ENCODE measurements around the gene NIP7. TPM values are rescaled to one million over a fixed set of nuclear protein-coding genes. Genes with fewer than 3 reads are reported as not detected.

Gene NIP7
- total and polyA plus RNA-seq, 2 of the 8 experiments (the other 6 are each of a cell fraction or from before 2014, with no cell fraction given): 14.5 to 52.2 TPM

DNA sequence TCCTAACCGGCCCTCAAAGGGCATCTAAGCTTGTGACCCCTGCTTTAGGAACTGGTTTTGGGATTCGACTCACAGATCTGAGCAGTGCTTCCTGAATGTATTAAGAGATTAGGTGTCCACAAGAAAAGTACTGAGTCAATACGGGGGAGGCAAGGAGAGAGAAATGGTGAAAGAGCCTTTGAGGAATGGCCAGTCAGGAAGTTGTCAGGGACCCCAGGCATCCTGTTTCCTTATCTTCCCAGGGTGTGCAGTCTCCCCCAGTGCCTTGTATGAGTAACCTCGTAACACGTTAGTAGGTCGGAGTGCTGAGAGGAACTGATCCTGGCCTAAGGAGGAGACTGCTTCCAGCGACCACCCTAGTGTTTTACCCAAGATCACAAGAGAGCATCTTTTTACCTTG is 28.4 kb downstream of the NIP7 start:
- Histone ChIP-seq H4K20me1 (replicated peaks in 1 of 2; ENCODE audit: control insufficient read depth in 1 of 2, insufficient read depth in 2 of 2, low read length in 2 of 2) (peaks cover 0 to 4% of the 10 kb centered on the region in 2 experiments), H3K23me2 (ENCODE audit: low read depth, low read length) (no peaks in the 10 kb centered on the region), H3K14ac (ENCODE audit: insufficient read length) (no peak overlapping the region), H3K4ac (replicated peaks; ENCODE audit: insufficient read length, low read depth, low read length) (no peak overlapping the region), H3K23ac (ENCODE audit: insufficient read length) (no peak overlapping the region), H4K91ac (replicated peaks; ENCODE audit: insufficient read length, low read length) (no peak overlapping the region), H2BK12ac (ENCODE audit: low read depth, low read length) (no peak overlapping the region), H3K36me3 (ENCODE audit: control insufficient read depth in 2 of 4, insufficient read depth in 4 of 4, low read length in 3 of 4) (peaks cover 13 to 60% (median 46%) of the 10 kb centered on the region in 4 experiments), H3K27me3 (replicated peaks in 1 of 4; ENCODE audit: control insufficient read depth in 3 of 4, extremely low read depth in 1 of 4, insufficient read depth in 3 of 4, low read length in 3 of 4) (no peaks in the 10 kb centered on the region), H3K27ac (ENCODE audit: low read depth, low read length) (no peak overlapping the region), H3K4me1 (replicated peaks in 1 of 4; ENCODE audit: control insufficient read depth in 3 of 4, insufficient read depth in 4 of 4, low read length in 3 of 4) (no peaks in the 10 kb centered on the region), H4K8ac (ENCODE audit: extremely low read depth, insufficient read depth, low read length) (no peak overlapping the region), H3K9me3 (ENCODE audit: insufficient read depth in 2 of 2, low read depth in 1 of 2, low read length in 1 of 2) (no peaks in the 10 kb centered on the region), H2BK15ac (ENCODE audit: low read length) (no peak overlapping the region), H3K4me2 (ENCODE audit: insufficient read depth in 1 of 2, low read depth in 2 of 2, low read length in 2 of 2) (no peak overlapping the region), H3K79me2 (ENCODE audit: control insufficient read depth in 1 of 2, insufficient read depth in 2 of 2, low read length in 2 of 2) (no peaks in the 10 kb centered on the region), H4K5ac (ENCODE audit: insufficient read length, low read depth, low read length) (no peak overlapping the region), H3K18ac (ENCODE audit: extremely low read depth, low read length) (no peak overlapping the region), H2BK20ac (ENCODE audit: low read length) (no peak overlapping the region), H3K56ac (replicated peaks; ENCODE audit: insufficient read length, low read depth, low read length) (no peak overlapping the region), H3K79me1 (ENCODE audit: low read depth, low read length) (no peaks in the 10 kb centered on the region), H2BK120ac (replicated peaks; ENCODE audit: low read depth, low read length) (no peak overlapping the region), H3K4me3 (ENCODE audit: extremely low read depth in 1 of 4, insufficient read depth in 2 of 4, low read depth in 3 of 4, low read length in 4 of 4) (no peak overlapping the region), H2AK5ac (ENCODE audit: low read depth, low read length) (no peak overlapping the region), H2AFZ (ENCODE audit: low read length) (no peak overlapping the region), H3K9ac (replicated peaks in 1 of 4; ENCODE audit: extremely low read depth in 1 of 4, low read depth in 3 of 4, low read length in 3 of 4) (no peak overlapping the region), H2BK5ac (ENCODE audit: low read depth, low read length) (no peak overlapping the region)
- WGBS, 2 experiments (ENCODE audit: extremely low coverage in 1 of 2, insufficient coverage in 1 of 2, insufficient read length in 1 of 2, insufficient replicate concordance in 2 of 2, low coverage in 1 of 2, low lambda C conversion rate in 2 of 2, missing lambda C conversion rate in 1 of 2): 95% methylated on average over 7 of the region's 7 CpGs; no CpG with 5 or more reads in 1 of the 2 experiments
- no peak for FAIRE-seq
- ChIA-PET CTCF (ENCODE audit: partially characterized antibody) (no interaction called here), POLR2A (ENCODE audit: partially characterized antibody) (interaction anchor here (1.3 to 1.6 kb wide), 2 partner anchors 10 to 14 kb away, joined by 3 read pairs; no protein-coding TSS in a partner anchor)
- no peak for DNase-seq (ENCODE audit: low read depth in 1 of 2, low spot score in 2 of 2)
- TF ChIP-seq SP4 (IDR thresholded peaks at IDR 0.05; ENCODE audit: low read length) (no peak), SIRT6 (IDR thresholded peaks at IDR 0.05; ENCODE audit: low read length) (no peak), TBP (IDR thresholded peaks at IDR 0.05; ENCODE audit: low read depth, low read length) (no peak), SAP30 (IDR thresholded peaks at IDR 0.05; ENCODE audit: insufficient read depth, insufficient replicate concordance, low read length) (no peak), CEBPB (IDR thresholded peaks at IDR 0.05; ENCODE audit: low read depth, low read length) (no peak), EGR1 (IDR thresholded peaks at IDR 0.05; ENCODE audit: borderline replicate concordance, low read depth, low read length) (no peak), CBX5 (IDR thresholded peaks at IDR 0.05; ENCODE audit: low read depth, low read length) (no peak), SIN3A (conservative IDR thresholded peaks at IDR 0.05 in 1 of 2, IDR thresholded peaks at IDR 0.05 in 1 of 2; ENCODE audit: low read depth in 1 of 2, low read length in 2 of 2) (no peak), GABPA (IDR thresholded peaks at IDR 0.05; ENCODE audit: borderline replicate concordance, insufficient read depth, low read length) (no peak), SP1 (IDR thresholded peaks at IDR 0.05; ENCODE audit: low read depth, low read length) (no peak)
- TF ChIP-seq, protein P1, sequence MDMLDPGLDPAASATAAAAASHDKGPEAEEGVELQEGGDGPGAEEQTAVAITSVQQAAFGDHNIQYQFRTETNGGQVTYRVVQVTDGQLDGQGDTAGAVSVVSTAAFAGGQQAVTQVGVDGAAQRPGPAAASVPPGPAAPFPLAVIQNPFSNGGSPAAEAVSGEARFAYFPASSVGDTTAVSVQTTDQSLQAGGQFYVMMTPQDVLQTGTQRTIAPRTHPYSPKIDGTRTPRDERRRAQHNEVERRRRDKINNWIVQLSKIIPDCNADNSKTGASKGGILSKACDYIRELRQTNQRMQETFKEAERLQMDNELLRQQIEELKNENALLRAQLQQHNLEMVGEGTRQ (IDR thresholded peaks at IDR 0.05; ENCODE audit: low read length): no peak
- TF ChIP-seq, protein P2, sequence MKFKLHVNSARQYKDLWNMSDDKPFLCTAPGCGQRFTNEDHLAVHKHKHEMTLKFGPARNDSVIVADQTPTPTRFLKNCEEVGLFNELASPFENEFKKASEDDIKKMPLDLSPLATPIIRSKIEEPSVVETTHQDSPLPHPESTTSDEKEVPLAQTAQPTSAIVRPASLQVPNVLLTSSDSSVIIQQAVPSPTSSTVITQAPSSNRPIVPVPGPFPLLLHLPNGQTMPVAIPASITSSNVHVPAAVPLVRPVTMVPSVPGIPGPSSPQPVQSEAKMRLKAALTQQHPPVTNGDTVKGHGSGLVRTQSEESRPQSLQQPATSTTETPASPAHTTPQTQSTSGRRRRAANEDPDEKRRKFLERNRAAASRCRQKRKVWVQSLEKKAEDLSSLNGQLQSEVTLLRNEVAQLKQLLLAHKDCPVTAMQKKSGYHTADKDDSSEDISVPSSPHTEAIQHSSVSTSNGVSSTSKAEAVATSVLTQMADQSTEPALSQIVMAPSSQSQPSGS (IDR thresholded peaks at IDR 0.05; ENCODE audit: low read length): no peak
